GM12891 (cell line): ENCODE measurements around the gene ADK.

ENCODE experiments used
- DNase-seq: peaks from one replicate; pipeline ENCODE4 v3.0.0; 2011; ENCODE audit warnings: low spot score; ENCODE audit not compliant: insufficient read length
- FAIRE-seq: peaks from 2 replicates; lab custom pipeline; 2011; peaks lifted over from hg19 to GRCh38; lab: Jason Lieb, UNC
- PAX5 ChIP-seq: IDR thresholded peaks from 2 replicates; pipeline ENCODE4 v1.6.1; 2011; ENCODE audit warnings: low read length, moderate library complexity, mild to moderate bottlenecking; ENCODE audit not compliant: insufficient read depth, severe bottlenecking
- POLR2A ChIP-seq: IDR thresholded peaks from 2 replicates; pipeline ENCODE4 v1.6.1; 2011; ENCODE audit warnings: low read depth, low read length, control low read depth
- POLR2AphosphoS5 ChIP-seq: IDR thresholded peaks from 2 replicates; pipeline ENCODE4 v1.6.1; 2011; ENCODE audit warnings: low read depth, low read length, control low read depth
- POU2F2 ChIP-seq: IDR thresholded peaks from 2 replicates; pipeline ENCODE4 v1.6.1; 2011; ENCODE audit warnings: low read depth, mild to moderate bottlenecking, control low read depth, low read length, moderate library complexity
- SPI1 ChIP-seq: IDR thresholded peaks from 2 replicates; pipeline ENCODE4 v1.6.1; 2011; ENCODE audit warnings: low read depth, low read length, control low read depth
- TAF1 ChIP-seq: IDR thresholded peaks from 2 replicates; pipeline ENCODE4 v1.6.1; 2011; ENCODE audit warnings: low read depth, low read length, control low read depth

ADK gene

GRCh38 chr10:74424565-74424964, 273.5 kb downstream of the ADK start:
- TF ChIP-seq SPI1 (no peak), PAX5 (no peak), POU2F2 (no peak), POLR2A (no peak), TAF1 (no peak), POLR2AphosphoS5 (no peak)
- DNase-seq (no peak), FAIRE-seq (no peak)

- TF ChIP-seq SPI1 = no peak
- no peak for TF ChIP-seq POLR2AphosphoS5
- TF ChIP-seq POU2F2 = no peak
- TF ChIP-seq PAX5 = no peak
- no peak for TF ChIP-seq TAF1
- no peak for TF ChIP-seq POLR2A
- DNase-seq = no peak
- FAIRE-seq = no peak
These were observed 274.5 kb downstream of the ADK start for GRCh38 chr10:74425456-74426001.

GRCh38 chr10:74431816-74432215, 280.8 kb downstream of the ADK start:
- TF ChIP-seq POLR2AphosphoS5 (no peak), POLR2A (no peak), POU2F2 (no peak), TAF1 (no peak), PAX5 (no peak), SPI1 (no peak)
- DNase-seq (no peak), FAIRE-seq (no peak)

- DNase-seq (no peak), FAIRE-seq (no peak)
- TF ChIP-seq TAF1 = no peak
- TF ChIP-seq PAX5 = no peak
- TF ChIP-seq POU2F2 = no peak
- no peak for TF ChIP-seq POLR2AphosphoS5
- TF ChIP-seq POLR2A = no peak
- no peak for TF ChIP-seq SPI1
These were observed 282.0 kb downstream of the ADK start for GRCh38 chr10:74432841-74433594.

- no peak for DNase-seq
- TF ChIP-seq POLR2A (no peak), POU2F2 (no peak), TAF1 (no peak), SPI1 (no peak), POLR2AphosphoS5 (no peak), PAX5 (no peak)
- FAIRE-seq = no peak
These were observed 282.6 kb downstream of the ADK start for GRCh38 chr10:74433595-74433956.

- FAIRE-seq = no peak
- DNase-seq = no peak
- TF ChIP-seq POLR2AphosphoS5 (no peak), POLR2A (no peak), PAX5 (no peak), TAF1 (no peak), POU2F2 (no peak), SPI1 (no peak)
These were observed 283.0 kb downstream of the ADK start for GRCh38 chr10:74433993-74434392.

GRCh38 chr10:74434547-74434946, 283.5 kb downstream of the ADK start:
- FAIRE-seq = no peak
- TF ChIP-seq SPI1 (no peak), POLR2A (no peak), POLR2AphosphoS5 (no peak), TAF1 (no peak)
- DNase-seq = no peak

GRCh38 chr10:74436523-74437170, 285.6 kb downstream of the ADK start:
- FAIRE-seq = no peak

GRCh38 chr10:74437822-74438221, 286.8 kb downstream of the ADK start:
- TF ChIP-seq POU2F2 (no peak), POLR2AphosphoS5 (no peak), POLR2A (no peak), SPI1 (no peak), PAX5 (no peak)
- no peak for DNase-seq
- no peak for FAIRE-seq

More at GRCh38 chr10:74436523-74437170, 285.6 kb downstream of the ADK start:
- TF ChIP-seq POLR2AphosphoS5 = no peak
- DNase-seq = no peak

- FAIRE-seq (no peak), DNase-seq (no peak)
- no peak for TF ChIP-seq SPI1
- TF ChIP-seq POLR2AphosphoS5 = no peak
- TF ChIP-seq TAF1 = no peak
- TF ChIP-seq POLR2A = no peak
- TF ChIP-seq PAX5 = no peak
- TF ChIP-seq POU2F2 = no peak
These were observed 288.2 kb downstream of the ADK start for GRCh38 chr10:74439213-74439612.
